ENCODE measurements around the gene CCDC182.

Gene CCDC182

GRCh38 chr17:57701124-57701523 lies 44.0 kb downstream of the CCDC182 start:
- FAIRE-seq: no peak
- DNase-seq (ENCODE audit: low spot score): no peak

- FAIRE-seq (peak; percentile 69), DNase-seq (ENCODE audit: low spot score) (no peak)
These were observed 45.3 kb downstream of the CCDC182 start for GRCh38 chr17:57699751-57700219.

GRCh38 chr17:57697891-57698711 lies 47.0 kb downstream of the CCDC182 start:
- DNase-seq (ENCODE audit: low spot score): no peak
- peak; percentile 65 for FAIRE-seq

- DNase-seq (ENCODE audit: low spot score): no peak
- peak; percentile 53 for FAIRE-seq
These were observed 47.9 kb downstream of the CCDC182 start for GRCh38 chr17:57697197-57697596.

GRCh38 chr17:57696050-57696449 lies 49.0 kb downstream of the CCDC182 start:
- DNase-seq (ENCODE audit: low spot score) (no peak), FAIRE-seq (no peak)

All from urothelium cell line (cell line).